Liver (tissue), 9 donors: Measurements from ENCODE around the gene BCL2L13. TPM values are rescaled to one million over a fixed set of nuclear protein-coding genes. Genes with fewer than 3 reads are reported as not detected.
A peak's percentile ranks its signal among the peaks of the same experiment; 100 is the strongest.
"Not testable (repeated sequence)": the region's sequence is repeated elsewhere in the genome, so short reads cannot be mapped to it uniquely, and the experiment has no call there.

Experiments used
- DNase-seq: peaks from one replicate; pipeline ENCODE4 v3.0.0-alpha.2; 2017; ENCODE audit warnings: low spot score
- H3K27ac ChIP-seq, 2 donors: one replicate each; pipeline ENCODE4 v1.7.0; 2013; ENCODE audit warnings: inconsistent platforms in 2 of 2, low read length in 2 of 2, control low read depth in 1 of 2, low read depth in 1 of 2, mild to moderate bottlenecking in 1 of 2
- H3K27me3 ChIP-seq, 4 donors: one replicate each; pipeline versions ENCODE4 v1.6.1 to v1.7.0; 2013; ENCODE audit warnings: low read length in 3 of 4, inconsistent platforms in 1 of 4, mild to moderate bottlenecking in 1 of 4, moderate library complexity in 1 of 4; ENCODE audit not compliant: control insufficient read depth in 4 of 4, insufficient read depth in 4 of 4
- H3K36me3 ChIP-seq, 4 donors: one replicate each; pipeline versions ENCODE4 v1.6.1 to v1.7.0; 2013; ENCODE audit warnings: low read length in 3 of 4, mild to moderate bottlenecking in 3 of 4, low read depth in 1 of 4, moderate library complexity in 1 of 4; ENCODE audit not compliant: control insufficient read depth in 4 of 4, insufficient read depth in 3 of 4
- H3K4me1 ChIP-seq, 4 donors: one replicate each; pipeline versions ENCODE4 v1.6.1 to v1.7.0; 2013; ENCODE audit warnings: low read length in 3 of 4, mild to moderate bottlenecking in 3 of 4, moderate library complexity in 1 of 4; ENCODE audit not compliant: control insufficient read depth in 4 of 4, insufficient read depth in 4 of 4
- H3K4me3 ChIP-seq, 3 donors: one replicate each; pipeline versions ENCODE4 v1.6.1 to v1.7.0; 2013; ENCODE audit warnings: low read length in 3 of 3, control low read depth in 1 of 3, low read depth in 1 of 3, mild to moderate bottlenecking in 1 of 3
- H3K9ac ChIP-seq, 2 donors: one replicate each; pipeline ENCODE4 v1.7.0; 2013; ENCODE audit warnings: low read length in 2 of 2, mild to moderate bottlenecking in 2 of 2, moderate library complexity in 2 of 2, control low read depth in 1 of 2, low read depth in 1 of 2
- H3K9me3 ChIP-seq, 4 donors: one replicate each; pipeline versions ENCODE4 v1.6.1 to v1.7.0; 2013; ENCODE audit warnings: low read length in 3 of 4; ENCODE audit not compliant: control insufficient read depth in 4 of 4
- ATF3 ChIP-seq: IDR thresholded peaks from 2 replicates; pipeline ENCODE4 v1.6.1; 2016; ENCODE audit warnings: antibody characterized with exemption
- CTCF ChIP-seq: fragments of 150-350 bp; IDR thresholded peaks from 2 replicates; pipeline ENCODE4 v1.5.1; 2017; ENCODE audit warnings: improper control_type of control experiment, low read depth, low read length; ENCODE audit not compliant: missing input control
- EGR1 ChIP-seq, 2 donors: IDR thresholded peaks; 2 replicates each; pipeline ENCODE4 v1.6.1; 2016 to 2018; ENCODE audit warnings: antibody characterized with exemption in 2 of 2, low read depth in 2 of 2
- FOXA1 ChIP-seq: IDR thresholded peaks from 2 replicates; pipeline ENCODE4 v1.6.1; 2016; ENCODE audit warnings: antibody characterized with exemption
- FOXA2 ChIP-seq: IDR thresholded peaks from 2 replicates; pipeline ENCODE4 v1.6.1; 2016; ENCODE audit warnings: antibody characterized with exemption
- HNF4A ChIP-seq, 2 donors: conservative IDR thresholded peaks; 2 replicates each; pipeline ENCODE4 v1.6.1; 2016; ENCODE audit warnings: antibody characterized with exemption in 2 of 2, mild to moderate bottlenecking in 2 of 2
- HNF4G ChIP-seq: IDR thresholded peaks from 2 replicates; pipeline ENCODE4 v1.6.1; 2016; ENCODE audit warnings: antibody characterized with exemption
- JUND ChIP-seq, 2 donors: IDR thresholded peaks; 2 replicates each; pipeline ENCODE4 v1.6.1; 2016; ENCODE audit warnings: antibody characterized with exemption in 2 of 2
- MAX ChIP-seq: IDR thresholded peaks from 2 replicates; pipeline ENCODE4 v1.6.1; 2016; ENCODE audit warnings: antibody characterized with exemption
- RAD21 ChIP-seq, 2 donors: IDR thresholded peaks; 2 replicates each; pipeline ENCODE4 v1.6.1; 2016; ENCODE audit warnings: antibody characterized with exemption in 2 of 2, mild to moderate bottlenecking in 2 of 2
- RXRA ChIP-seq, 2 donors: IDR thresholded peaks; 2 replicates each; pipeline ENCODE4 v1.6.1; 2017 to 2018; ENCODE audit warnings: antibody characterized with exemption in 2 of 2, mild to moderate bottlenecking in 1 of 2
- TAF1 ChIP-seq: conservative IDR thresholded peaks from 2 replicates; pipeline ENCODE4 v1.6.1; 2016; ENCODE audit warnings: antibody characterized with exemption, mild to moderate bottlenecking
- YY1 ChIP-seq: IDR thresholded peaks from 2 replicates; pipeline ENCODE4 v1.6.1; 2016; ENCODE audit warnings: antibody characterized with exemption, mild to moderate bottlenecking
- WGBS: extraction: QIAGEN DNeasy Blood & Tissue Kit; methylation state at CpG from one replicate; pipeline ENCODE4 v1.1.7; 2013; 5-methylcytosine and 5-hydroxymethylcytosine counted together
- polyA plus RNA-seq, 2 donors: library from polyadenylated mRNA; stranded (reverse) in 1 of 2; unstranded in 1 of 2; fragments of 200-250 nt in 1 of 2; fragments of >200 nt in 1 of 2; fragmentation: Nextera tagmentation in 1 of 2; extraction: Ambion mirVana in 1 of 2; gene quantifications; one replicate each; pipeline versions ENCODE4 v1.2.1 to v1.2.3, GENCODE V29; 2013 to 2015
- total RNA-seq, 2 donors: library from RNA; depleted of rRNA; stranded (reverse); fragments of >200 nt; gene quantifications; one replicate each; pipeline ENCODE4 v1.2.3, GENCODE V29; 2014
- donor health status: healthy.
- donor health status: healthy.
- donor health status: healthy.
- donor health status: healthy.
- donor health status: healthy.

BCL2L13 gene
- total and polyA plus RNA-seq, 4 donors, result 22.3 to 31.8 (median 24.5) TPM

GRCh38 chr22:17664414-17665055, 26.0 kb downstream of the BCL2L13 start (continued):
- peak in 1 of 2 donors; percentile 16 for TF ChIP-seq RXRA (IDR thresholded peaks at IDR 0.05)
- no peak for TF ChIP-seq EGR1 (IDR thresholded peaks at IDR 0.05; ENCODE audit: low read depth in 2 of 2)

GRCh38 chr22:17665248-17665647, 26.7 kb downstream of the BCL2L13 start:
- Histone ChIP-seq H3K4me1 (peaks cover 0 to 8% (median 3%) of the 10 kb centered on the region in 4 donors), H3K4me3 (no peak overlapping the region), H3K27me3 (no peaks in the 10 kb centered on the region), H3K9ac (no peak overlapping the region), H3K36me3 (peaks cover 12 to 20% (median 13%) of the 10 kb centered on the region in 4 donors), H3K27ac (no peak overlapping the region), H3K9me3 (no peaks in the 10 kb centered on the region)
- WGBS, result 88% methylated on average over 3 of the region's 3 CpGs
- DNase-seq, result no peak
- TF ChIP-seq CTCF, result no peak
- TF ChIP-seq EGR1 (IDR thresholded peaks at IDR 0.05; ENCODE audit: low read depth in 2 of 2), result no peak
- no peak for TF ChIP-seq ATF3
- TF ChIP-seq HNF4G, result no peak
- no peak for TF ChIP-seq RXRA (IDR thresholded peaks at IDR 0.05)

- Histone ChIP-seq H3K27me3 (no peaks in the 10 kb centered on the region), H3K9ac (no peak overlapping the region), H3K9me3 (no peaks in the 10 kb centered on the region), H3K36me3 (peaks cover 6 to 18% (median 10%) of the 10 kb centered on the region in 4 donors), H3K4me1 (peaks cover 0 to 8% (median 3%) of the 10 kb centered on the region in 4 donors), H3K4me3 (no peak overlapping the region), H3K27ac (no peak overlapping the region)
- WGBS, result 84% methylated on average over 3 of the region's 3 CpGs
- no peak for TF ChIP-seq ATF3
- TF ChIP-seq YY1, result no peak
- TF ChIP-seq EGR1 (IDR thresholded peaks at IDR 0.05; ENCODE audit: low read depth in 2 of 2), result no peak
- no peak for TF ChIP-seq TAF1
- TF ChIP-seq CTCF, result no peak
- no peak for TF ChIP-seq JUND (IDR thresholded peaks at IDR 0.05)
- TF ChIP-seq FOXA2, result no peak
- no peak for TF ChIP-seq FOXA1
- TF ChIP-seq HNF4A (conservative IDR thresholded peaks at IDR 0.05), result no peak
- TF ChIP-seq RAD21 (IDR thresholded peaks at IDR 0.05), result no peak
- TF ChIP-seq HNF4G, result no peak
- no peak for TF ChIP-seq MAX
- no peak for TF ChIP-seq RXRA (IDR thresholded peaks at IDR 0.05)
- DNase-seq, result no peak
These were observed 27.3 kb downstream of the BCL2L13 start for GRCh38 chr22:17665854-17666253.

GRCh38 chr22:17671521-17672092, 33.0 kb downstream of the BCL2L13 start:
- not testable (repeated sequence) for H3K9me3 ChIP-seq, H3K27ac ChIP-seq, DNase-seq, H3K4me3 ChIP-seq, H3K27me3 ChIP-seq, H3K9ac ChIP-seq, H3K36me3 ChIP-seq
- H3K4me1 ChIP-seq, result peaks cover 3 to 11% (median 8%) of the 10 kb centered on the region in 4 donors
- 98% methylated on average over 10 of the region's 10 CpGs for WGBS
